ENCODE results near the gene BBLN. TPM values are rescaled to one million over a fixed set of nuclear protein-coding genes. Genes with fewer than 3 reads are reported as not detected.

BBLN gene
- total RNA-seq, 1 experiment from 2014 or later: 41.9 TPM

GRCh38 chr9:128187361-128187760 is 27.3 kb downstream of the BBLN start:
- no TSS peak for BruUV-seq (replicated peaks)
- no peaks in the 10 kb centered on the region for H3K9me3 ChIP-seq (ENCODE audit: low read depth, low read length, poor library complexity, severe bottlenecking)
- no peak overlapping the region for H3K27ac ChIP-seq (ENCODE audit: low read depth, low read length, poor library complexity, severe bottlenecking)
- no peaks in the 10 kb centered on the region for H3K27me3 ChIP-seq (replicated peaks; ENCODE audit: insufficient read depth, low read depth, low read length, poor library complexity)
- intact Hi-C loops (cut with micrococcal nuclease; ENCODE audit: unreplicated experiment): no loop called here
- no peak overlapping the region for H3K4me3 ChIP-seq (ENCODE audit: low read depth, low read length, poor library complexity, severe bottlenecking)
- peaks cover 16% of the 10 kb centered on the region for H3K4me1 ChIP-seq (ENCODE audit: insufficient read depth, low read length, poor library complexity, severe bottlenecking)
- DNase-seq (ENCODE audit: low spot score): no peak
- H3K36me3 ChIP-seq (ENCODE audit: insufficient read depth, low read length, poor library complexity, severe bottlenecking): peaks cover 31% of the 10 kb centered on the region
- CTCF ChIA-PET: no interaction called here
- TF ChIP-seq EZH2 (IDR thresholded peaks at IDR 0.05; ENCODE audit: borderline replicate concordance, low read depth, low read length, poor library complexity, severe bottlenecking) (no peak), CTCF (conservative IDR thresholded peaks at IDR 0.05; ENCODE audit: low read depth, low read length) (no peak)
- POLR2A ChIA-PET (ENCODE audit: low non-redundant PET): no interaction called here

GRCh38 chr9:128188209-128188608 is 28.1 kb downstream of the BBLN start:
- POLR2A ChIA-PET (ENCODE audit: low non-redundant PET): no interaction called here
- CTCF ChIA-PET: interaction anchor here (0.6 kb wide), 1 partner anchor 30 kb away, joined by 4 read pairs; no protein-coding TSS in a partner anchor
- TSS peak; percentile 26 for BruUV-seq (replicated peaks)

GRCh38 chr9:128190013-128190412 is 29.9 kb downstream of the BBLN start:
- CTCF ChIA-PET: no interaction called here
- Histone ChIP-seq H3K27me3 (replicated peaks; ENCODE audit: insufficient read depth, low read depth, low read length, poor library complexity) (no peaks in the 10 kb centered on the region), H3K9me3 (ENCODE audit: low read depth, low read length, poor library complexity, severe bottlenecking) (no peaks in the 10 kb centered on the region), H3K4me3 (ENCODE audit: low read depth, low read length, poor library complexity, severe bottlenecking) (peak overlapping the region; percentile 97), H3K27ac (ENCODE audit: low read depth, low read length, poor library complexity, severe bottlenecking) (no peak overlapping the region), H3K36me3 (ENCODE audit: insufficient read depth, low read length, poor library complexity, severe bottlenecking) (peaks cover 31% of the 10 kb centered on the region), H3K4me1 (ENCODE audit: insufficient read depth, low read length, poor library complexity, severe bottlenecking) (peaks cover 23% of the 10 kb centered on the region)
- intact Hi-C loops (cut with micrococcal nuclease; ENCODE audit: unreplicated experiment): no loop called here
- BruUV-seq (replicated peaks): TSS peak; percentile 21
- TF ChIP-seq CTCF (conservative IDR thresholded peaks at IDR 0.05; ENCODE audit: low read depth, low read length) (no peak), EZH2 (IDR thresholded peaks at IDR 0.05; ENCODE audit: borderline replicate concordance, low read depth, low read length, poor library complexity, severe bottlenecking) (no peak)
- DNase-seq (ENCODE audit: low spot score): no peak
- POLR2A ChIA-PET (ENCODE audit: low non-redundant PET): interaction anchor here (0.6 kb wide), 1 partner anchor 34 kb away, joined by 3 read pairs; no protein-coding TSS in a partner anchor

More at GRCh38 chr9:128188209-128188608, 28.1 kb downstream of the BBLN start:
- Histone ChIP-seq H3K36me3 (ENCODE audit: insufficient read depth, low read length, poor library complexity, severe bottlenecking) (peaks cover 31% of the 10 kb centered on the region), H3K27ac (ENCODE audit: low read depth, low read length, poor library complexity, severe bottlenecking) (no peak overlapping the region), H3K4me1 (ENCODE audit: insufficient read depth, low read length, poor library complexity, severe bottlenecking) (peaks cover 23% of the 10 kb centered on the region), H3K4me3 (ENCODE audit: low read depth, low read length, poor library complexity, severe bottlenecking) (no peak overlapping the region), H3K27me3 (replicated peaks; ENCODE audit: insufficient read depth, low read depth, low read length, poor library complexity) (no peaks in the 10 kb centered on the region), H3K9me3 (ENCODE audit: low read depth, low read length, poor library complexity, severe bottlenecking) (no peaks in the 10 kb centered on the region)
- intact Hi-C loops (cut with micrococcal nuclease; ENCODE audit: unreplicated experiment): no loop called here
- no peak for DNase-seq (ENCODE audit: low spot score)
- no peak for TF ChIP-seq EZH2 (IDR thresholded peaks at IDR 0.05; ENCODE audit: borderline replicate concordance, low read depth, low read length, poor library complexity, severe bottlenecking)
- TF ChIP-seq CTCF (conservative IDR thresholded peaks at IDR 0.05; ENCODE audit: low read depth, low read length): no peak
